Omental fat pad (tissue), 4 donors: Measurements from ENCODE around the gene OR51E2. TPM values are rescaled to one million over a fixed set of nuclear protein-coding genes. Genes with fewer than 3 reads are reported as not detected.

ENCODE experiments used
- ATAC-seq: fragments of 150-250 bp; one replicate; pipeline ENCODE4 v1.9.1; 2016; ENCODE audit warnings: mild to moderate bottlenecking, moderate library complexity; ENCODE audit not compliant: low FRiP score
- DNase-seq: peaks from one replicate; pipeline ENCODE4 v3.0.0-alpha.2; 2019; ENCODE audit warnings: low spot score
- total RNA-seq, 4 donors: library from RNA; depleted of rRNA; stranded (reverse); fragments of >200 nt; gene quantifications; one replicate each; pipeline ENCODE4 v1.1.0, GENCODE V29; 2016
- TF ChIP-seq, protein P1 (sequence below), 3 donors: fragments of 450-650 bp; IDR thresholded peaks; one replicate each; pipeline ENCODE4 v1.5.1; 2016 to 2017; ENCODE audit warnings: antibody characterized with exemption in 3 of 3, mild to moderate bottlenecking in 3 of 3, moderate library complexity in 2 of 3

Gene OR51E2
- total RNA-seq, 4 donors from 2014 or later, result 0.19 TPM; not detected in 3

DNA sequence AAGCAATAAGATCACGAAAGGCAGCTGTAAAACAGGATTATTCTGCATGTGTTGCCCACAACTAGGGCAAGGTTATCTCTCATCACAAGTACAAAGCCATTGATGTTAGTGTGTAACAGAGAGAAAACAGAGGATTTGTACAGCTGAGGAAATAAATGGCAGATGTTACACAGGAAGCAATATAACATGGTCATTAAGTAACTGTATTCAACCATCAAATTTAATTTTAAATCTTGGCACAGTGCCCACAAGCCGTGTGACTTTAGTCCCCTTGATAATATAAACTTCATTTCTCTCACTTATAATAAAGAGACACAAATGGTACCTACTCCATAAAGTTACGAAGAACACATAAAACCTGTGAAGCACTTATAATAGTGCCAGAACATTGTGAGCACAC is 17.3 kb downstream of the OR51E2 start:
- DNase-seq, result no peak
- no peak for ATAC-seq
- TF ChIP-seq, protein P1, sequence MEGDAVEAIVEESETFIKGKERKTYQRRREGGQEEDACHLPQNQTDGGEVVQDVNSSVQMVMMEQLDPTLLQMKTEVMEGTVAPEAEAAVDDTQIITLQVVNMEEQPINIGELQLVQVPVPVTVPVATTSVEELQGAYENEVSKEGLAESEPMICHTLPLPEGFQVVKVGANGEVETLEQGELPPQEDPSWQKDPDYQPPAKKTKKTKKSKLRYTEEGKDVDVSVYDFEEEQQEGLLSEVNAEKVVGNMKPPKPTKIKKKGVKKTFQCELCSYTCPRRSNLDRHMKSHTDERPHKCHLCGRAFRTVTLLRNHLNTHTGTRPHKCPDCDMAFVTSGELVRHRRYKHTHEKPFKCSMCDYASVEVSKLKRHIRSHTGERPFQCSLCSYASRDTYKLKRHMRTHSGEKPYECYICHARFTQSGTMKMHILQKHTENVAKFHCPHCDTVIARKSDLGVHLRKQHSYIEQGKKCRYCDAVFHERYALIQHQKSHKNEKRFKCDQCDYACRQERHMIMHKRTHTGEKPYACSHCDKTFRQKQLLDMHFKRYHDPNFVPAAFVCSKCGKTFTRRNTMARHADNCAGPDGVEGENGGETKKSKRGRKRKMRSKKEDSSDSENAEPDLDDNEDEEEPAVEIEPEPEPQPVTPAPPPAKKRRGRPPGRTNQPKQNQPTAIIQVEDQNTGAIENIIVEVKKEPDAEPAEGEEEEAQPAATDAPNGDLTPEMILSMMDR (IDR thresholded peaks at IDR 0.05), result no peak

DNA sequence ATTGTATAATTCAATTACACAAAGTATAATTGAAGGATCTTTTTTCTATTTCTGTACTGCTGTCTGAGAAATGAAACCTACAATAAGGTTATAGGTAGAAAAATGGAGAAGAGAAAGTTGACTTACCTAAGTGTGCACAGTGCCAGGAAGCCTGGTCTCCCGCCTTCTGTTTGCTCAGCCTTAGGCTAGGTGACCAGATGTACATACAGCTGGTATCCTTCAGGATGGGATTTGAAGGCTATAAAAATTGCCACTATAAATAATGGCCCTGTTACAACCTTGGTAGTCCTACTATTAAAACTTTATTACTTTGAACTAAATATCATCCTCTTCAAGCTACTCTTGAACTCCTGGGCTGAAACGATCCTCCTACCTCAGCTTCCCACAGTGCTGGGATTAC is 19.7 kb downstream of the OR51E2 start:
- TF ChIP-seq, protein P1 (IDR thresholded peaks at IDR 0.05), result no peak
- DNase-seq (no peak), ATAC-seq (no peak)

DNA sequence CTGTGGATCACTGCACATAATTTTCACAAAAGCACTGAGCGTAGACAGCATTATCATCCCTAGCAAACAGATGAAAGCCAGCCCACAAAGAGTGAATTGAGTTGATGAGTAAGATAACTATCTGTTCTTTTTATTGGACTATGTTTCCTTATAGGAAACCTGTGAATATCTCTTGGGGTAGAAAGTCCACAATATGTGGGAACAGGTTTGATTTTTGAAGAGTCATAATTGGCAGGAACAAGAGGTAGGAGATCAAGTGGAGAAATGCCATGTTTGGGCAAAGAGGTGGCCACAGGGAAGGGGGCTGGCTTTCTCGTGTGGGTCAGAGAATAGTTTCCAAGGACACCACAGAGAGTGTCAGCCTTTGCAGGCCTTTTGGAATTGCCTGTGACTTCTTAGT is 23.9 kb downstream of the OR51E2 start:
- no peak for DNase-seq
- no peak for ATAC-seq
- TF ChIP-seq, protein P1 (IDR thresholded peaks at IDR 0.05), result no peak

DNA sequence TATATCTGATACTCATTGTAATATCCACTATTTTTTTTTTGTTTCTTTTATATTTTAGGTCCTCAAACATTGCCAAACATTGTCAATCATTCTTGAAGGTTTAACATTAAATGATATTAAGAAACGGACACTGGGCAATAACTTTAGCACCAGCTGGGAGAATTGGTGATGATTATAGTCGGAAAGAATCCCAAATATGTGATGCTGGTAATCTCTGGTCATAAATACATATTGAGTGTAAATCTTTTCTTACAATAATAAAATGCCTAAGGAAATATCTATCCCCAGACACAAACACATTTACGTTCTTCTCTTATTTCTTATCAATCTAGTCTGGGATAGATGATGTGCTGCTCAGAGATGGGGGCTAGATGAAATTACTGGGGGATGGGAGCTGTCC is 25.2 kb downstream of the OR51E2 start:
- DNase-seq (no peak), ATAC-seq (no peak)
- TF ChIP-seq, protein P1 (IDR thresholded peaks at IDR 0.05), result no peak

DNA sequence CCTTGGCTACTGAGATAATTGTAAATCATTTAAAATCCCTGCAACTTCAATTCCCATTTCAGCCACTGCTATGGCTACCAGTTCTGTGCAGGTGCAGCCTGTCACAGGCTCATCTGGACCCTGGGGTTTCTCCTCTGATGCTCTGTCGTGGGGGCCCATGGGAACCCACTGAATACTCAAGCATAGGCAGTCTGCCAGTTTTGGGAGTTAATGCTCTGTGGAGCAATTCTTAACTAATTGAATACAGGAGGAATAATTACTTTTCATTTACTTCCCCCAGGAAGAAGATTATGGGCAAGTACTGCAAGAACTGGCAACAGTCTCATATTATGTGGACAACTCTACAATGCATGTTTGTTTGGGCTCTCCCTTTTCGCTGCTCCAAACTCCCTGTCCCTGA is 25.9 kb downstream of the OR51E2 start:
- TF ChIP-seq, protein P1 (IDR thresholded peaks at IDR 0.05), result no peak
- DNase-seq, result no peak

DNA sequence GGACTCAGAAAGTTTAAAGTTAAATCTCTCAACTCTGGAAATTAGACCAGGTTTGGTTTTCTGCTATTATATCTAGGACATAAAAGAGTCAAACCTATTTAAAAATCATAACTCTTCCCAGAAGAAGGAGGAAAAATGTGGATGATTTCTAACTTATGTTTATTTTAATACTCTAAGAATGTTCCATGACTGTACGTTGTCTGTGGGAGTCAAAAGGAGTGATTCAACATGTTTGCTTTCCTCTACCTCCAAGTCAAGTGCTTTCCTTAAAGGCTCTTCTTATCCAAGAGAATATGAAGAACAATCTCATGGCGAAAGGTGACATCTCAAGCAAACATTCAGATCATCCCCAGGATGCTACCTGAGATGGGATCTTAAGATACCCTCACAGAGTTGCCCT is 32.2 kb downstream of the OR51E2 start:
- no peak for DNase-seq
- TF ChIP-seq, protein P1 (IDR thresholded peaks at IDR 0.05), result no peak
- ATAC-seq, result peak; percentile 44

More for the DNA sequence above, 25.9 kb downstream of the OR51E2 start:
- ATAC-seq, result no peak

DNA sequence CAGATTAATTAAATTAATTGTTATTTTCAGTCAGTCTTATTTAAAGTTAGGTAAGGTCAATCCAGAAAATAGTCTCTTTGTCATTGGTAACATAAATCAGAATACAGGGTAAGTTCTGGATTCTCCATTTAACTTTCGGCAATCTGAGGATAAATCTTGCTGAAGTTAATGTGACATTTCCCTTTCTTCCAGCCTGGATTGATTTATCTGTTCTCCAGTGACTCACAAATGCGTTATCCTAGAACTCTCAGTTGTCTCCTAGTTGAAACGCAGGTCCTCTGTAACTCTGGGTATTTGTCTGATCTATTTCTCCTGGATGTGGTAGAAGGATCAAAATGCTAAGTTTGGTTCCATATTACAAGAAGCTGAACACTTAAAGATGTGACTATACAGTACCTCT is 32.9 kb downstream of the OR51E2 start:
- ATAC-seq, result no peak
- TF ChIP-seq, protein P1 (IDR thresholded peaks at IDR 0.05), result no peak
- no peak for DNase-seq
